Loucy (cell line): ENCODE data around the gene RPTOR.

Experiments
- CTCF ChIP-seq: fragments of 200-600 bp; sonication (generic); conservative IDR thresholded peaks from 2 replicates; pipeline ENCODE4 v1.5.1; 2014; ENCODE audit warnings: mild to moderate bottlenecking, antibody characterized with exemption, low read length
- EZH2phosphoT487 ChIP-seq: fragments of 200-600 bp; IDR thresholded peaks from 2 replicates; pipeline ENCODE4 v1.6.1; 2018; ENCODE audit warnings: antibody characterized with exemption, mild to moderate bottlenecking, moderate library complexity, borderline replicate concordance

- TF ChIP-seq CTCF, result no peak
- TF ChIP-seq EZH2phosphoT487, result no peak
These were observed 14.7 kb upstream of the RPTOR start for GRCh38 chr17:80529904-80530292.
